ENCODE data around the gene FBXL14.

Gene FBXL14

GRCh38 chr12:1593174-1594005 lies 991 bp downstream of the FBXL14 start:
- peak; percentile 51 for DNase-seq

GRCh38 chr12:1592444-1593173 lies 1.8 kb downstream of the FBXL14 start:
- DNase-seq = peak; percentile 71

- no peak for DNase-seq
These were observed 2.8 kb downstream of the FBXL14 start for GRCh38 chr12:1591543-1591942.

DNA sequence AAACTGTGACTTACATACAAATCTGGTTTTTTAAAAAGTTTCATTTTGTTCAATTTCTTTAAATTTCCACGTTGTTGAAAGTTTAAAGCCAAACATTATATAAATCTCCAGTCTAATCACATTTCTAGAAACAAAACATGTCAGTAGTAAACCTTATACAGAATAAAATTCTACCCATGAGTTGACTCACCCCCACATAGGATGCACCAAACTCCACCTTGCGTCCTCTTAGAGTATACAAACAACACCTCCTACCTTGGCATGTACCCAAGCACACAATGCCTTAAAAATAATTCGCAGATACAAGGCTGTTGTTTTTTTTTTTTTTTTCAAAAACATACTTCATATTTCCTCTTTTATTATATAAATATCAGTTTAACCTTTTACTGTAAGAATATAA lies 3.3 kb downstream of the FBXL14 start:
- DNase-seq = no peak

DNA sequence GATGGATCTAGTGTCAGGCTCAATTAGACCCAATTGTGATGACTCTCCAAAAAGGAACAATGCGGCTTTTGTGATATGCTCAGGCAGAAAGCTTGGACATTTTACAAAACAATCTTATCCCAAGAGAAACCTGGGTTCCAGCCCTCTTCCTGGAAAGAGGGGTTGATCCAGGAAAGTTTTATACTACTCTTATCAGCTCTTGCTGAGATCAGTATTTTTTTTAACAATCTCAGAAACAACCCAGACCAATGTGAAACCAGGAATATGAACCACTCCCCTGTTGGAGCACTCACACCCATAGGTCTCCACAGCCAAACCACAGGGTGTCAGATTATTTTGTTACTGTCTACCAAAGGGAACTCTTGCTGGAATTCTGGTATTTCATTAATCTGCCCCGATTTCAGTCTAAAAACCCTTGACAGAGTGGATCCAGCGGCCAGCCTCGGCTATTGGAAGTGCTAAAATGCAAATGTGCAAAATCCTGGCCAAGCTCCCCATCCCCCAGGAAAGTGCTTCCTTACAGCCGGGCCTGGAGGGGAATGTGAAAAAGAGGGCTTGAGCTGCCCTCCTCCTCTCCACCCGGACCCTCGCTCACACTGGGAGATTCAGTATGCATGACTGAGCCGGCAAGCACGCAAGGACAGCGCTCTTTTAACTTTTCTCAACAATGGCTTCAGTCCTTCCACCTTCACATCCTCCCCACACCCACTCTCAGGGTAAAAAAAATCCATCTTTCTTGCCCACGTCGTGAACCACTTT lies 4.0 kb downstream of the FBXL14 start:
- no peak for DNase-seq

- no peak for DNase-seq
These were observed 5.8 kb downstream of the FBXL14 start for GRCh38 chr12:1588575-1588947.

GRCh38 chr12:1587927-1588574 lies 6.3 kb downstream of the FBXL14 start:
- DNase-seq = no peak

DNA sequence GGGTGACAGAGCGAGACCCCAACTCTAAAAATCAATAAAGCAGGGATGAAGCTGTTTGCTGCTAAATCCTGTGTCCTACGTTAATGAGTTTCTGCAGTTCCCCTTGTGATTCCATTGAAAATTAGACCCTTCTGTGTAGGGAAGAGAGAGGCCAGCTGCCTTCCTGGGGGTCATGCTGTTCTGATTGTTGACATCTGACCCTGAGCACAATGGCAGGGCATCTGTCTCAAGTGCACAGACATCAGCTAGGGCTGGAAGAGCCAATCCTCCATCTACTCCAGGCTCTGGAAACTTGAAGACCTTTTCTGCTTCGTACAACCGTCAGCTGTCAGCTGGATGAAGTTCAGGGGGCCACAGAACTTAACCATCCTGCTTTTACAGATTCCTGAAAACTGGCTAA lies 10.1 kb downstream of the FBXL14 start:
- no peak for DNase-seq

DNA sequence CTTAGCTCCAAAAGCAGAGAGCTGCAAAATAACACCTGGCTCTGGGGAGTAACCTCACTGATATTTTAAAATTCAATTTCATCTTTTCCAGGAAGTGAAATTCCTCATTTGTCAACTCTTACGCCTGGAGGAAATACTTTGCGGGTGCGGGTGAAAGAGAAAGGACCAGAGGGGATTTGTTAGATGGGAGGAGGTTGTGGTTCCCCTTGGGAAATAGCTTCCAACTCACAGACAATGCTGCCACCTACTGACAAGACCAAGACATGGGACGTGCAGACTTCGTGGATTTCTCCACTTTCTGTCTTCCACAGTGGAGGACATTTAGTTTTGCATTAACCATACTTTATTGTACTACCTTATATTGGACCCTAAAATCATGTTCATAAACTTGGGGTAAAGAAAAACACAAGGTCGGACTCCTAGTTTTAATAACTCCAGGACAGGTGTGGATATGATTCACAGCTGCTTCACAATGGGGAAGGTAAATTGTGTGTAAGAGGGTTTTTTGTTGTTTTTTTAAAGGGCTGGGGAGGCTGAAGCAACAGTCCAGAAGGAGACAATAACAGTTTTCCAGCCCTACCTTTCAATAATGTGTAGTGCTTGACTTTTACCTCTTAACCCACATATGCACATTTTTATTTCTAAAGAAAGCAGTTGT lies 10.8 kb downstream of the FBXL14 start:
- DNase-seq = peak; percentile 65

GRCh38 chr12:1582709-1583050 lies 11.7 kb downstream of the FBXL14 start:
- no peak for DNase-seq

- DNase-seq = no peak
These were observed 12.2 kb downstream of the FBXL14 start for GRCh38 chr12:1581973-1582708.

GRCh38 chr12:1580526-1580925 lies 13.9 kb downstream of the FBXL14 start:
- DNase-seq = no peak

- no peak for DNase-seq
These were observed 14.5 kb downstream of the FBXL14 start for GRCh38 chr12:1579651-1580435.

- DNase-seq = no peak
These were observed 17.8 kb downstream of the FBXL14 start for GRCh38 chr12:1576410-1577241.

DNA sequence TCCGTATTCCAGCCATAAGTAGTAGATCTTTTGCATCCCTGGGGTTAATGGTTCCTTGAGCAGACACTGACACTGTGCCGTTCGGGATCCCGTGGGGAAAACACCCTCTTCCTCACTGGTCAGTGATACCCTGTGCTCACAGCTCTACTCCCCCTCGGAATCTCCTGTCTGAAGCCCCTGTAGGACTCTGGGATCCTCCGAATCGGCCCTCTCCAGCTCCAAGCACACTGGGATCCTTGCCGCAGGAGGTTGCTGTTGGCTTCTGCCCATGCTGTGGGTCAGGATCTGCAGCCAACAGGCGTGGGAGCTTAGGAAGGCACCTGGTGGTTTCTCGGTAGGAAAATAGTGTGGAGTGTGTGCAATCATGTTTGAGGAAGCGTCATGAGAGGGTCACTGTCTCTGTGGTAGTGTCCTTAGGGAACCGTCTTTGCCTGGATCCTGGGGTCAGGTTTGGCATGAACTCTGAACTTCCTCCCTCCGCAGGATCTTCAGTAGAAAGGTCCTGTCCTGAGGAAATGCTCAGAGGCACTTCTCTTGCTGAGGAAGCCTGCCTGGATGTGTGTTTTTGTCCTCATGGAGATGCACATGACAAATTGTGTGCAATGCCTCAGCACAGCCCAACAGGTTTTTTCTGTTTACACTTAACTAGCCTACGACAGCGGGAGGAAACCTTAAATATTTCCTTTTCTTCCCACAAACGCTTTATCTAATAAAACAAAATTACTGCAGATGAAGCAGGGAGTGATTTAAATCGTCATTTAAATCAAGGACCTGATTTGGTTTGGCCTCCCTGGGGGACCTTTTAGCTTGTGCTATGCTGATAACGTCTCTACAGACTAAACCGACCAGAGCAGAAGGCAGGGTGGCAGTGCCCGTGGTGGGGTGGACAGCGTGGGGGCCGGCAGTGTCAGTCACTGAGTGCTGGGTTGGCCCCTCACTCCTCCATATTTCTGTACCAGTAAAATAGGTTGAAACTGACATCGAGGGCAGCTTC lies 18.7 kb downstream of the FBXL14 start:
- DNase-seq = no peak

GRCh38 chr12:1574865-1575259 lies 19.5 kb downstream of the FBXL14 start:
- no peak for DNase-seq

GRCh38 chr12:1573960-1574864 lies 20.2 kb downstream of the FBXL14 start:
- DNase-seq = no peak

GRCh38 chr12:1572731-1573130 lies 21.6 kb downstream of the FBXL14 start:
- DNase-seq = no peak
